H1 (cell line): ENCODE data around the gene DENND1A.

ENCODE experiments used
- EP300 ChIP-seq, 2 experiments: IDR thresholded peaks; 1 replicate in 1 of 2; 2 replicates in 1 of 2; pipeline ENCODE4 v1.6.1; 2011 to 2012; ENCODE audit warnings: low read depth in 2 of 2, low read length in 2 of 2, mild to moderate bottlenecking in 2 of 2, borderline replicate concordance in 1 of 2, inconsistent platforms in 1 of 2, moderate library complexity in 1 of 2
- HDAC2 ChIP-seq, 2 experiments: fragments of 300-600 bp in 1 of 2; sonication (generic) in 1 of 2; IDR thresholded peaks; 2 replicates each; pipeline ENCODE4 v1.6.1; 2011 to 2012; ENCODE audit warnings: low read depth in 2 of 2, low read length in 2 of 2, mild to moderate bottlenecking in 2 of 2, moderate library complexity in 2 of 2, borderline replicate concordance in 1 of 2, inconsistent platforms in 1 of 2
- POLR2A ChIP-seq, 2 experiments: IDR thresholded peaks; 1 replicate in 1 of 2; 2 replicates in 1 of 2; pipeline ENCODE4 v1.6.1; 2011; ENCODE audit warnings: low read depth in 2 of 2, low read length in 2 of 2, mild to moderate bottlenecking in 2 of 2; ENCODE audit errors: control extremely low read depth in 1 of 2
- TF ChIP-seq, protein P1 (sequence below), 3 experiments: IDR thresholded peaks; 1 replicate in 2 of 3; 2 replicates in 1 of 3; pipeline versions ENCODE4 v1.5.1 to v1.6.1; 2011; ENCODE audit warnings: low read length in 3 of 3, mild to moderate bottlenecking in 3 of 3, inconsistent platforms in 2 of 3, low read depth in 1 of 3, moderate library complexity in 1 of 3; ENCODE audit not compliant: insufficient read depth in 1 of 3; ENCODE audit errors: control extremely low read depth in 1 of 3

DNA sequence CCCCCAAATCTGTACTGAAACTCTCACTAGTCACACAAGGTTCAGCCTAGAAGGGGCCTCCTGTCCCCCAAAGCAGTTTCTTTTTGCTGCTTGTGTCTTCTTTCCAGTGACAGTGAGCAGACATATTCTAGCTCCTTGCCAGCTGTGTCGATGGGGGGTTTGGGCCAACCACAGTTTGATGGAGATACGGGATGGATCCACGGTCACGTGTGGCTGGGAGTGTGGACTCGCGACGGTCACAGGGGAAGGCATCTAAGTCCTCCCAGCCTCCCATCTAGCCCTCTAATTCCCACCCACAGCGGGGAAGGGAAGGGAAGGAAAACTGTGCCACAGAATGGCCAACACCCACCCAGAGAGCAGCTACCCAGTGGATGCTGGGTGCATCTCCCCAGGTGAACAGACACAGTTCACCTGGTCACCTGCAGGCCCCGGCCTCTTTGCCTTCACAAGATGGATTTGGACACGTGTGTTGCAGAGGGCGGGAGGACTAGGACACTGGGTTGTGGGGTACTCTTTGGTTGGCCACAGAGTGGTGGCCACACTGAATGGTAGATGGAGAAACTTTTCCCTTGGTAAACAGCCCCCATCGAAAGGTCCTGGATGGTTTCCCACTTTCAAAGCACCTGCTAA, 519.5 kb downstream of the DENND1A start:
- TF ChIP-seq, protein P1, sequence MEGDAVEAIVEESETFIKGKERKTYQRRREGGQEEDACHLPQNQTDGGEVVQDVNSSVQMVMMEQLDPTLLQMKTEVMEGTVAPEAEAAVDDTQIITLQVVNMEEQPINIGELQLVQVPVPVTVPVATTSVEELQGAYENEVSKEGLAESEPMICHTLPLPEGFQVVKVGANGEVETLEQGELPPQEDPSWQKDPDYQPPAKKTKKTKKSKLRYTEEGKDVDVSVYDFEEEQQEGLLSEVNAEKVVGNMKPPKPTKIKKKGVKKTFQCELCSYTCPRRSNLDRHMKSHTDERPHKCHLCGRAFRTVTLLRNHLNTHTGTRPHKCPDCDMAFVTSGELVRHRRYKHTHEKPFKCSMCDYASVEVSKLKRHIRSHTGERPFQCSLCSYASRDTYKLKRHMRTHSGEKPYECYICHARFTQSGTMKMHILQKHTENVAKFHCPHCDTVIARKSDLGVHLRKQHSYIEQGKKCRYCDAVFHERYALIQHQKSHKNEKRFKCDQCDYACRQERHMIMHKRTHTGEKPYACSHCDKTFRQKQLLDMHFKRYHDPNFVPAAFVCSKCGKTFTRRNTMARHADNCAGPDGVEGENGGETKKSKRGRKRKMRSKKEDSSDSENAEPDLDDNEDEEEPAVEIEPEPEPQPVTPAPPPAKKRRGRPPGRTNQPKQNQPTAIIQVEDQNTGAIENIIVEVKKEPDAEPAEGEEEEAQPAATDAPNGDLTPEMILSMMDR (IDR thresholded peaks at IDR 0.05; ENCODE audit: control extremely low read depth in 1 of 3, insufficient read depth in 1 of 3, low read depth in 1 of 3, low read length in 3 of 3): no peak
- TF ChIP-seq HDAC2 (IDR thresholded peaks at IDR 0.05; ENCODE audit: borderline replicate concordance in 1 of 2, low read depth in 2 of 2, low read length in 2 of 2) (no peak), EP300 (IDR thresholded peaks at IDR 0.05; ENCODE audit: borderline replicate concordance in 1 of 2, low read depth in 2 of 2, low read length in 2 of 2) (no peak), POLR2A (IDR thresholded peaks at IDR 0.05; ENCODE audit: control extremely low read depth in 1 of 2, low read depth in 2 of 2, low read length in 2 of 2) (no peak)
